Activated T-cell treated with anti-CD3 and anti-CD28 coated beads, Interleukin-2, amount 50 U/mL, for 48 hours (primary cell): ENCODE measurements around the gene MBD5.
"Not testable (repeated sequence)": the region's sequence is repeated elsewhere in the genome, so short reads cannot be mapped to it uniquely, and the experiment has no call there.

Experiments used
- DNase-seq, 2 experiments: peaks; one replicate each; pipeline ENCODE4 v3.0.0-alpha.2; 2020

The MBD5 gene

DNA sequence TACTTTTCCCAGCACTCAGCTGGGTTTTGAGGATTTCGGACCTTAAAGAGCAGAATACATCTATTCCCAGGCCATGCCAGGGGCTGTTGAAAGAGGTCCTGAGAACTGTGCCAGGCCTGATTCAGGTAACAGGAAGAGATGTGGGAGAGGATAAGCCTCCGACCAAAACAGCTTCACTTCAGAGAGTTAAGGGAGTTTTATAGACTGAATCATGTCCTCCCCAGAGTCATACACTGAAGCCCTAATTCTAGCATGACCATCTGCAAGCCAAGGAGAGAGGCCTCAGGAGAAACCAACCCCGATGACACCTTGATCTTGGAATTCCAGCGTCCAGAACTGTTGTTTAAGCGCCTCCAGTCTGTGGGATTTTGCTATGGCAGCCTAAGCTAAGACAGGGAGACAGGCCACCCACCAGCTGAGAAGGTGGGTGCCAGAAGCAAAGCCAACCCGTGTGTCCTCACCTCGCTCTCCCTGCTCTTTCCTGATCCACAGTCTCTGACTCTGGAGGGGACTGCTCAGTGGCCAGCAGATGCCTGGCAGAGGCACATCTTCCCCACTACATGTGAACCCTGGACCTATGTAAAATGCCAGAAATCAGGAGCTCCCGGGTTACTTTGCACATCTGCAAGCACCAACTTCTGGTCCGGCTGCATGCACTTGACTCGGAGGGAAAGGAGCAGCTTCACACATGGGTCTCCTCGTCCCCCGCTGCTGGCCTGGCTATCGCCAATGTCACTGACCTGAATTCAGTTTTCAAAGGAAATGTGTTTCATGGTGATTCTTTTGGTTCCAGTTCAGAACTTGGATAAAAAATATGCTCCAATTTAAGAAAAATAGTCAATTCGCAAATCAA lies 506.8 kb downstream of the MBD5 start:
- DNase-seq = peak; percentile 58 to 59

DNA sequence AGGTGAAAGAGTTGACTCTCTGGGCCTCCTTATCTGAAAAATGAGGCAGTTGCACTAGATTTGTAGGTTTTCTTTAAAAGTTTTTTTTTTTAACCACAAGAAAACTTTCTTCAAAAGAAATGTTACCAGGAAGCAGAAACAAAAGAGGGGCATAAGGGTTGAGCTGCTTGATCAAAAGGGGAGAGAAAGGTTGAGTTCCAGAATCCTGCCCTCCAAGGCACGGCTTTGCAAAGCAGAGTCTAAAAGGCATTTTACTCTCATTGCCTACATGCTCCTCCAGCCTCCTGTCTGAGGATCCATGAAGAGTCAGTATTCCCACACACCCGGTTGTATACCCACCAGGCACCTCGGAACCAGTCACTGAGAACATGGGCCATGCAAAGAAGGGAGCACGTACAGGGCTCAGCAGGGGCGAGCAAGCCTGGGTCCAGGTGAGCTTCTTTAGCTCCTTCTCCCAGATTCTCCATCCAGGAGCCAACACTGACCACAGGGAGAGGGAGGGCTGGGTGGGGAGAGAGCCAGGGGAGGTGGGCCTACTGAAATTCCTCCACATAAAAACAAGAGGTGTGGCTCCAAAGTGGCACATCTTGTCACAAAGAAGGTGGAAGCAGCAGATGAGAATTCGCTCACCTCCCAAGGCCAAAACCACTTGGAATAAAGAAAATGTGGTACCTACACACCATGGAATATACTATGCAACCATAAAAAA lies 507.6 kb downstream of the MBD5 start:
- DNase-seq = peak; percentile 40 to 46

DNA sequence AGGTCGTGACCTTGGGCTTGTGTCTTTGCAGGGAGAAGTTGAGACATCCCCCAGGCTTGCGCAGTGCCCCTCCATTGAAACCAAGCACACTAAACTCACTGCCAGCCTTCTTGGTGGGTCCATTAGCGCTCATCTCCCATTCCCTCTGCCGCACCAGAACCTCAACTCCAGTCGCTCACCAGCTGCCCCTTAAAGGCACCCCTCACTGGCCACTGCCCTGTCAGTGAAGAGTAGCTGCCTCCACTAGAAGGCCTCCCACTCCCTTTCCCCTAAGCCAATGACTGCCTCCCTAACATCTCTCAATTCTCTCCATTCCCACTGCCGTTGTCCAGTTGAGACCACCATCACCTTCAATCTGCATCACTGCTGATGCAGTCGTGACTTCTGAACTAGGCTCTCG lies 508.9 kb downstream of the MBD5 start:
- DNase-seq = peak in 1 of 2 experiments; percentile 16

DNA sequence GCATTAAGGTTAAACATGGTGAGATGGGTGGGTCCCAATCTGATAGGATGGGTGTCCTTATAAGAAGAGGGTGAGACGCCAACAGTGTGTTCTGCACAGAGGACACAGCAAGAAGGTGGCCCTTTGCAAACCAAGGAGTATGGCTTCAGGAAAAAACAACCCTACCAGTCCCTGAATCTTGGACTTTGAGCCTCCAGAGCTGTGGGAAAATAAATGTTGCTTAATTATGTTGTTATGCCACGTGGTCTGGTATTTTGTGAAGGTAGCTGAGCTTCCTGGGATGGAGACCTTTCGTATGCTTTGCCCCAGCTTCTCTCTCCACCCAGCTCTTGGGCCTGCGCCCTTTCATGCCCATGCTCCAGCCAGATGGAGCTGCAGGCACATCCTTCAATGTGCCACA lies 509.5 kb downstream of the MBD5 start:
- peak; percentile 14 for DNase-seq

DNA sequence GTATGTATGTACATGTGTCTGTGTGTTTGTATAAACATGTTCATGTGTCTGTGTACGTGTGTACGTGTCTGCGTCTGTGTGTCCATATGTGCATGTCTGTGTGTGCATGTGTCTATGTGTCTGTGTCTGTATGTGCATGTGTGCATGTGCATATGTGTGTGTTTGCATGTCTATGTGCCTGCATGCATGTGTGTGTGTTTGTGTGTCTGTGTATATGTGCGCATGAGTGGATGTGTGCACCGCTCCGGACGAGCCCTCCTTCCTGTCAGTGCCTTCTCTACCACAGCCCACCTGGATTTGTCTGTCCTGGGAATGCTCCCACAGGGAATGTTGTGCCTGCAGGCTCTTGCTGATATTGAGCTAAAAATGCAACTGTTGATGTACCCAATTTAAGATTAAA lies 510.3 kb downstream of the MBD5 start:
- peak in 1 of 2 experiments; percentile 12 for DNase-seq

DNA sequence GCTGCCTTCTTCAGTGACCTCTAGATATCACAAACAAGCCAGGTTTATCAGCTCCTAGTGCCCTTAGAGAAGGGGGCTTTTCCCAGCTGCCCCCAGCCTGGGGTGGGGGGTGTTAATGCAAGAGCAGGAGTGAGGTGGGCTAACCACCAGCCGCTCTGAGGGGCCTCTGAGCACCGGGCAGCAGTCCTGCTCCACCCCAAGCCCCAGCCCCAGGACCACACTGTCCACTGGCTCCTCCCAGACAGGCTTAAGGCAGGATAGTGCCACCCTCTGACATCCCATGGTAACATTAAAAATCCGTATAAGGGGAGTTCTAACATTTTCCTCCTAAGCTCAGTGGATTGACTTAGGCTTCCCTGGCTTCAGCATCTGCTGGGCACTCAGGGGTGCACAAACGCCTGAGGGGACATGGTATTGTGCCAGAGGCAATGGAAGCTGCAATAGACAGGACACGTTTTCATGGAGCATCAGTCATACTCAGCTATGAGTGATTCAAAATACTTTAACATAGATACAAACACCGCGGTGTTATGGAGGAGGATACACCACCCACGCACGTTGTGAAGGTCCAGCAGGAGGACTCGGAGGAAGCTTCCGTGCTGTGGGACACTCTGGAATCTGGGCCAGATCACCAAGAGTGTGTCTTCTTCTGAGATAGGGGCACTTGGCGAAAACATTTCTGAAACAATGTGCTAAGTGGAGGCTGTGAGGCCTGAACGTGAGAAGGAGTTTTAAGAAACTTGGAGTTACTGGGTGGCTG lies 511.0 kb downstream of the MBD5 start:
- peak; percentile 6 to 13 for DNase-seq

DNA sequence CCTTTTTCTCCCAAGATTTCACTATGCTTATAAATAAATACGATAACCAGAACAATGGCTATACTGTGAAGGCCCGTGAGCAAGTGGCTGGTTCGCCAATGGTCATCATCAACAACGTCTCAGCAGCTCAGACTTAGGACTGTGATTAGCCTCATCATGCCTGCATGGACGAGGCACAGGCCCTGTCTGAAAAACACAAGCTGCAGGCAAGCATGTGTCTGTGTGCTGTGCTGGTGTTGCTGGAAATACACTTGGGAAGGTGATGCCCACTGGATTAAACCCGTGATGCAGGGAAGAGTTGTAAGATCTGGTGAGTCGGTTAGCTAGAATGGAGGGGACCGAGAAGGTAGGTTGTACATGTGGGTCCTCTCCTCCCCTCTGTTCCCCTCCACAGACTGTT lies 512.1 kb downstream of the MBD5 start:
- peak; percentile 4 to 13 for DNase-seq

DNA sequence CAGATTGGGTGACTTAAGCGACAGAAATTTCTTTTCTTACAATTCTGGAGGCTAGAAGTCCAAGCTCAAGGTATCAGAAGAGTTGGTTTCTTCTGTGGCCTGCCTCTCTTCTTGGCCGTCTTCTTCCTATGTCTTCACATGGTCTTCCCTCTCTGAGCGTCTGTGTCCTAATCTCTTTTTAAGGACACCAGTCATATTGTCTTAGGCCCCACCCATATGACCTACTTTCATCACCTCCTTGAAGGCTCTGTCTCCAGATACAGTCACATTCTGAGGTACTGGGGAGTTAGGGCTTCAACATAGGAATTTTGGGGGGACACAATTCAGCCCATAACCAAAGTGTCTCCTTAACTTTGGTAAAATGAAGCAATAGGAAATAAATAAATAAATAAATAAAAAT lies 512.8 kb downstream of the MBD5 start:
- DNase-seq = peak; percentile 6 to 9

DNA sequence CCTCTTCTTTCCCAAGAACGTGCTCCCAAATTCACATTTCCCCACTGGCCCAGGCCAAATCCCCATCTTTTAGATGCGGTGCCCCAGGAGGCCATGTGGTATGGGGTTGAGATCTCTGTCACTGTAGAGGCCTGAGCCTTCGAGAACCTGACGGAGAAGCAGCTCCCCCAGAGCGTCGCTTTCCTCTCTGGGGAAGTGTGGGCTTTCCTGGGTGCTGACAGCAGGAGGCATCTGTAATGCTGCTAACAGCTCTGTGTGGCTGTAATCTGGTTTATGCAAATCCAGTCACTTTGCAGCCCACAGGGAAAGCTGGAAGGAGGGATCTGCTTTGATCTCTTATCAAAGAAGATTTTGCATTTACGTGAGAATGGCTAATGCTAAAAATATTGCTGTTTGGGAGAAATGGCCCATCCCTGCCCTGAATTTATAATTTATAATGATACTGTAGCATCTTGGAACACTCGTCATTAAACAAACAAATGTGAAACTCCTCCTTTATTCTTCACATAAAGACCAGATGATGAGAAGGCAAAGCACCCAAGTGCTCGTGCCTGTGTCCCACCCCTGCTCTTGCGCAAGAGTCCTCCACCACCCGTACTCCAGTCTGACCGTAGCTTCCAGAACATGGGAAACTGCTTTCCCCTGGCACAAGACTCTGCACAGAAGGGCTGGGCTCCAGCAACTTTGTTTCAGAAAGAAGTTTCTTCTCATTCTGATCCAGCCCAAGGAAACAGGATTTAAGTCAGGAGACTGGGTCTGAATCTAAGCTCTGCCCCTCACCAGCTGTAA lies 513.7 kb downstream of the MBD5 start:
- peak; percentile 7 for DNase-seq

DNA sequence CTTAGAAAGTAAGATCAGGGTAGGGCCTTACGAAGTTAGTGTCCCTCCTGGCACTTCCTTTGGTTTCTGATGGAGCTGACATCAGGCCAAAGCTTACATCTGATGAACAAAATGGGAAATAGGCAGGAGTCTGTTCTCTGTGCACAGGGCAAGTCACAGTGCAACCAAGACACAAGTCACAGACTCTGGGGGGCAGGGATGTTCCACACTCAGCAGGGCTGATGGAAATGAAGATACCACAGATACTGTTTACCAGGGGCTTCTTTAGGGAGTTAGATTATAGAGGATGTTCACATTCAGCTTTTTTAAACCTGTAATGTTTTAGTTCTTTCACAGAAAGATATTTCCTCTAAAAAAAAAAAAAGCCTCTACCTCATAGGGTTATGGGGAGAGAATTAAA lies 517.5 kb downstream of the MBD5 start:
- peak; percentile 17 to 18 for DNase-seq

DNA sequence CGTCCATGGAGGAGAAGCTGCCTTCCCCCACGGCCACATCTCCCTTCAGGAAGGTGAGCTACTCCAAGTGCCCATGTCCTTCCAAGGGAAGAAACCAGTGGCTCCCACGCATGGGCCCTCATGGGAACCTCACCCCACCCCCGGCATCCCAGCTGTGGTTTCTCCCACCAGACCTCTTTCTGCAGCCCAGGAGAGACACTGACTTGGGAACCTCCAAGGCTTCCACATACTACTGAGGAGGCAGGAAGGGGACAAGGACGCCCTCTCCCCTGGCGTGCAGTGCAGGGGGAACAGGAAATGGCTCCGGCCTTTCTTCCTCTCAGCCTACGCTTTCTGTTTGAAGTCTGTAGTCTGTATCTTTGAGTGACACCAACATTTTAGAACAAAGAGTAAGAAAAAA lies 519.1 kb downstream of the MBD5 start:
- peak; percentile 47 to 56 for DNase-seq

DNA sequence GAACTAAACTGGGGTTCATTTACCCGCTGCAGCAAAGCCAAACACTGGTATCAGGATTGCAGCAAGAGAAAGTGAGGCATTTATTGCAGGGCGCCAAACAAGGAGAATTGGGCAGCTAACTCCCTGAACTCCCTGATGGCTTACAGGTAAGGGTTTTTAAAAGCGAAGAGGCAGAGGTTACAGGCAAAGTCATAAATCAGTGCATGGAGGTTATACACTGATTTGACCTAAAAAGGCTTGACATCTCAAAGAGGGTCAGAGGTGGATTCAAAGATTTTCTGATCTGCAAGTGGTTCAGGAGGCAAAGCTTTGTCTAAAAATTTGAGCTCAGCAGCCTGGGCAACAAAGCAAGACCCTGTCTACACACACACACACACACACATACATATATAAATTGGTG lies 520.9 kb downstream of the MBD5 start:
- no peak for DNase-seq

DNA sequence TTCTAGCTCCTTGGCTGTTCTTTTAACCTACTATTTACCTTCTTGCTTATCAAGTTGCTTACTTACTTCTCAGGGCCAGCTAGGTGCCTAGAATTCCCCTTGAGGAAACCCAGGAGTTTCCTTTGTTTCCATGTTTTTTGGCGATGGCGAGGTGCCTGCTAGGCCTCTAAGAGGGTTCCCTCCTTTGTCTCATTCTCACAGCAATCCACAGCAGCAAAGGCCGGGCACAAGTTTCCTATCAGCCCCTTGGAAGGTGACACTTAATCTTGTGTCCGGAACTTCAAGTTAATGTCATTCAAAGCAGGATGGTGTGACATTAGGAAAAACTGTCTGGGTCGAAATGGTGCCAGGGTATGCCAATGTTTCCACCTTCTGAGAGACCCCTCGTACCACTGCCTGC lies 521.7 kb downstream of the MBD5 start:
- DNase-seq = no peak

DNA sequence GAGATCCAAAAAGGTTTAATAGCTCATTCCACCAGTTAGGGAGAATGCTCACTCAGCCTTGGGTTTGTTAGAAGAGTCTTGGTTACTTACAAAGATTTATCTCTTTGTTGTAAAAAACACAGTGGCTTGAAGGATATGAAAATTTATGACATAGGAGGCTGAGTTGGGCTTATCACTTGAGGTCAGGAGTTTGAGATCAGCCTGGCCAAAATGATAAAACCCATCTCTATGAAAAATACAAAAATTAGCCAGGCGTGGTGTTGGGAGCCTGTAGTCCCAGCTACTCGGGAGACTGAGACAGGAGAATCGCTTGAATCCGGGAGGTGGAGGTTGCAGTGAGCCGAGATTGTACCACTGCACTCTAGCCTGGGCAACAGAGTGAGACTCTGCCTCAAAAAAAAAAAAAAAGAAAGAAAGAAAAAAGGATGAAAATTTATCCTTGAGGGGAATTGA lies 522.2 kb downstream of the MBD5 start:
- DNase-seq = not testable (repeated sequence)

DNA sequence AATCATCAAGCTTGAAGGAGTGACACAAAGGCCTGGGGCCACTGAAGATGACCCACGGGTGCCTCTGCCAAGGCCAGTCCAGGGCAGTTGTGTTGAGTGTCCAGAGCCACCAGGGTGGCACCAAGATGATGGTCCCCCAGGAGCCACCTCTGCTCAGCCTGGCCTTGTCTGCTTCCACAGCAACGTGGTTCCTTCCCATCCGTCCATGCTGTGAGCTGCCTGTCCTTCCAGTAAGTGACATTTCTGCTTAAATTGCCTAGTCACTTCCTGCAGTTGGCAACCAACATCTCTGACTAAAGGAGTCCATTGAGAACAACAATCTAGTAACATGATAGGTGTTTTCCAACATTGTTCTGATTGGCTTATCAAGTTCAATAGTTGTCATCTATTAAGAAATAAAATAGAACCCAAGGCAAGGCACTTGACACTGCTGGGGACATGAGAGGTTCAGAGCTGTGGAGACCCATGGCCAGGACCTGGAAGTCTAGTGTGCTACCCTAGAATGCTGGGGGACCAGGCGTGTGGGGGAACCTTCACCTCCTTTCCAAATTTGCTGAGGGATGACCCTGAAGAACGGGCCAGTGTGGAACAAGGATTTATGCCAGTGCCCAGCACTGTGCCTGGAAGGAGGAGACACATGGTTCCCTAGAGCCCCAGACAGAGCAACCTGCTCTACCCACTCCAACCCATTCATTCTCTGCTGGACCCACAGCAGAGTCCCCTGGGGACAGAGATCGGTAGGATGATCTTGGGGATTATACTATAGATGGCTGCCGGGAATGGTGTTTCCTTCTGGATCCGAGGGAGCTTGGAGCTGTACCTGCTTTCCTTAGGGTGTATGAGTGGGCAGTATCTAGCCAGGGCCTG lies 524.7 kb downstream of the MBD5 start:
- peak; percentile 55 to 60 for DNase-seq

DNA sequence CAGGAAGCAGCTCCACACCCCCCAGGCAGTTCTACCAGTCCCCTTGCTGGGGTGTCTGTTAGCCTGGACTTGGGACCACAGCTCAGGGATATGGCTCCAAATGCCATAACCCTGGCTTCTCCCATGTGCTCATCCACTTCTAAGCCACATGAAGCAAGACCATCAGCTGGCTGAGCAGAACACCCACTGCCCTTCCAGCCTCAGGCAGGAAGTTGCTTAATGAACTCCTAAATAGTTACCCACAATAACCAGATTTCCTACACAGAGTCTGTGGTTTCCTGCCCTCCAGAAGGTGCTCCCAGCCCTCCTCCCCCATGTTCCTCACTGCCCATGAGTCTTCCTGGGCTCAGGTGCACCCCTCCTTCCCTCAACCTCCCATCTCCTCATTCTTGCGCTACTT lies 525.4 kb downstream of the MBD5 start:
- DNase-seq = no peak

DNA sequence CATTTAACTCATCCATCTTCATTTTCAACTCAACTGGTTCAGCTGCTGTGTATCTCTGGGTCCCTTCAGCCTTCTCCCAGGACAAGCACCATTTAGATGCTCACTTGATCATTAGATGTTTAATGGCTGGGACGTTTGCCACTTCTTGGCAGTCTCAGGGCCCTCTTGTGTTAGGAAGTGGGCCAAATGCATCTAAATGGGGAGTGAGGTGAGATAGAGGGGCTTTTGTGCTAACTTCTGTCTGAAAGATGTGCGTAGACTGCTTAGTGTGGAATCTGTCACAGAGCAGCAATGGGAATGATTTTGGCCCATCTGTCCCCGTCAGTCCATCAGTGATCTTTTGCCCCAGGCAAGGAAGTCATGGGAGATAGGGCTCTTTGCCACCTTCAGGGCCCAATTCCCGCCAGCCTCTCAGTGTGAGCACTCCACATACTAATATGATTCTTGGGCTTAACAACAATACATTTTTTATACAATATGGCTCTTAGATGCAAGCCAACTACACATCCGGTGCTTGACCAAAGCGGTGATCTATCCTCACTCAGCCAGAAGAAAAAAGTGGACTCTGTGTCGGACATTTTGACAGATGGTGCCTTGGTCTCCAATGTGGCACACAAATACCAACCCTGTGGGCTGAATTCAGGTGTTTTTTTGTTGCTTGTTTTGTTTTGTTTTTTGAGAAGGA lies 528.0 kb downstream of the MBD5 start:
- DNase-seq = no peak

DNA sequence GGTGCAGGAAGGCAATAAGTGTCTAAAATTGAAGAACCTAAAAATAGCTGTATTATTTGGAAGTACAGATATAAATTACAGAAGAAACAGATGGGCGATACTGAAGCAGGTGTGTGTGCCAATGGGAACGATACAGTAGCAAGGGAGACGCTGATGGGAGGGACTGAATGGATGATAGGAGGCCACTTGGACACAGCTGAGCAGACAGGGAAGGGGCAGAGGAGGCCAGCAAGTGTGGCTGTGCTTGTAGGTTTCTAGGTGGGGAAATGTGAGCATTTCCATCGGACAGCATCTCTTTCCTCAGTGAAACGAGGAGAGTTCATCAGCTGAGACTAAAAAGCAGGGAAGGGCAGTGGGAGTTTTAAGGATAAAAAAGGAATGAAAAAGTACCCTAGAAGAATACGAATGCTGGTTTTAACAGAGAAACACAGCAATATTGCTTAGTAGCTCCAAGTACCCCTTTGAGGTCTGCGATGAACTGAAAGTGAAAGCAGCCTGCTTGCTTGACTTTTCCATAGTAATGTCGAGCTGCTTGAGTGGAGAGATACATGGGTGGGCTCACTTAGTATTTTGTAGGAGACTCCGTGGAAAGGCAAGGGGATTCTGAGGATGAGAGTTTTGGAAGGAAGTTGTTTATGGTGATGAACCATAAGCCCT lies 531.9 kb downstream of the MBD5 start:
- DNase-seq = peak in 1 of 2 experiments; percentile 48

DNA sequence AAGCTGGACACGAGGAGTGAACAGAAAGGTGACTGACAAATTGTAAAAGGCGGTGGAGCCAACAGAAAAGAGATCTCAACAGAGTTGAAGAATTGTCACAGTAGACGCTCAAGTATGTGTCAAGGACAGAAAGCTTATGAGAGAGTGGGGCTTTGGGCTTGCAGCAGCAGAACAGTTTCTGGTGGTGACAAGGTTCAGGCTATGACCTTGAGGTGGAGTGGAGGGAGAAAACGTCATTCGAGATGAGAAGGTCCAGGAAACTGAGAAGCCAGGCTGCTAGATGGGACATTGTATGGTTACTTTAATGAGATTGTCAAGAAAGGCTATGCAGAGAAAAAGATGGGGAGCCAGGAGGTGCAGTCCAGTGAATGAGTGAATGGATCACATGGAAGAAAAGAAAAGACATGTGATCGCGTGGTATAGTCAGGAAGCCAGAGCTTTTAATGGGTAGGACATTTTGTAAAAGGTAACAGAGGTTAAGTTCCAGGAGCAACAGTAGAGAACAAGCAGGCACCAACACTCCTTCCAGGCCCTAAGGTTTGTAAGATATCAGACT lies 532.5 kb downstream of the MBD5 start:
- no peak for DNase-seq
